Stimulated activated CD8-positive, alpha-beta memory T cell treated with anti-CD3 and anti-CD28 coated beads, Interleukin-15, amount 100 ng/mL, for 4 hours (primary cell): Measurements from ENCODE around the gene ING1.
"Not testable (repeated sequence)": the region's sequence is repeated elsewhere in the genome, so short reads cannot be mapped to it uniquely, and the experiment has no call there.

Source experiments
- DNase-seq, 2 donors: peaks; one replicate each; pipeline ENCODE4 v3.0.0-alpha.2; 2020; ENCODE audit warnings: low read depth in 2 of 2

Gene ING1, protein sequence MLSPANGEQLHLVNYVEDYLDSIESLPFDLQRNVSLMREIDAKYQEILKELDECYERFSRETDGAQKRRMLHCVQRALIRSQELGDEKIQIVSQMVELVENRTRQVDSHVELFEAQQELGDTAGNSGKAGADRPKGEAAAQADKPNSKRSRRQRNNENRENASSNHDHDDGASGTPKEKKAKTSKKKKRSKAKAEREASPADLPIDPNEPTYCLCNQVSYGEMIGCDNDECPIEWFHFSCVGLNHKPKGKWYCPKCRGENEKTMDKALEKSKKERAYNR

DNA sequence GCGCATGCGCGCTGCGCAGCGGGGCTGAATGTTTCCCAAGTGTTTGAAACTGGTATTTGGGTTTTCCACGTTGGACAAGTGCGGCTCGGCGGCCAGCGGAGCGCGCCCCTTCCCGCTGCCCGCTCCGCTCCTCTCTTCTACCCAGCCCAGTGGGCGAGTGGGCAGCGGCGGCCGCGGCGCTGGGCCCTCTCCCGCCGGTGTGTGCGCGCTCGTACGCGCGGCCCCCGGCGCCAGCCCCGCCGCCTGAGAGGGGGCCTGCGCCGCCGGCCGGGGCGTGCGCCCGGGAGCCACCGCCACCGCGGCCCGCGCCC, at the start of gene ING1:
Gene ING1 (plus strand): TSS at position 59 of the 311 bp plus-strand sequence. CDS start 450 bp downstream, outside the sequence.
- DNase-seq = no peak

DNA sequence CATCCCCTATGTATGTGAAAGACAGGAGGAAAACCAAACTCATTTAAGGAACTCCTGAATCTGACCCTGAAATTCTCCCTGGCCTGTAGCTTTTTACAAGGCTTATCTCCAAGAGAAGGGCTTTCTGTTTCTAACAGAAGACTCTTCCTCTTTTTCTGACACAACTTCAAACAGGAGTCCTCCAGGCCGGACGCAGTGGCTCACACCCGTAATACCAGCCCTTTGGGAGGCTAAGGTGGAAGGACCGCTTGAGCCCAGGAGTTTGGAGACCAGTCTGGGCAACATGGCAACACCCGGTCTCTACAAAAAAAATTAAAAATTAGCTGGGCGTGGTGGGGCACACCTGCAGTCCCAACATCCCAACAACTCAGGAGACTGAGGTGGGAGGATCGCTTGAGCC, 49.5 kb upstream of the ING1 start:
- DNase-seq = no peak

DNA sequence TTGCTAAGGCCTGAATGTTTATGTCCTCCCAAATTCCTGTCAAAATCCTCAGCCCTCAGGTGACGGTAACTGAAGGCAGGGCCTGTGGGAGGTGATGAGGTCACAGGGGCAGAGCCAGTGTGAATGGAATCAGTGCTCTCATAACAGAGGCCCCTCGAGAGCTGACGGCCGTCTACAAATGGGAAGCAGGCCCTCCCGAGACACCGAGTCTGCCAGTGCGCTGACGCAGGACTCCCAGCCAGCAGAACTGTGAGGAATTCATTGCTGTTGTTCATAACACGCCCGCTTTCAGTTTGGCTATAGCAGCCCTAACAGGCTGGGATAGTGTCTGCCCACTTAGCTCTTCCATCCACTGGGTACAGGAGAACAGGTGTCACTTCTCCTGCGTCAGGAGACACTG, 48.8 kb upstream of the ING1 start:
- no peak for DNase-seq

DNA sequence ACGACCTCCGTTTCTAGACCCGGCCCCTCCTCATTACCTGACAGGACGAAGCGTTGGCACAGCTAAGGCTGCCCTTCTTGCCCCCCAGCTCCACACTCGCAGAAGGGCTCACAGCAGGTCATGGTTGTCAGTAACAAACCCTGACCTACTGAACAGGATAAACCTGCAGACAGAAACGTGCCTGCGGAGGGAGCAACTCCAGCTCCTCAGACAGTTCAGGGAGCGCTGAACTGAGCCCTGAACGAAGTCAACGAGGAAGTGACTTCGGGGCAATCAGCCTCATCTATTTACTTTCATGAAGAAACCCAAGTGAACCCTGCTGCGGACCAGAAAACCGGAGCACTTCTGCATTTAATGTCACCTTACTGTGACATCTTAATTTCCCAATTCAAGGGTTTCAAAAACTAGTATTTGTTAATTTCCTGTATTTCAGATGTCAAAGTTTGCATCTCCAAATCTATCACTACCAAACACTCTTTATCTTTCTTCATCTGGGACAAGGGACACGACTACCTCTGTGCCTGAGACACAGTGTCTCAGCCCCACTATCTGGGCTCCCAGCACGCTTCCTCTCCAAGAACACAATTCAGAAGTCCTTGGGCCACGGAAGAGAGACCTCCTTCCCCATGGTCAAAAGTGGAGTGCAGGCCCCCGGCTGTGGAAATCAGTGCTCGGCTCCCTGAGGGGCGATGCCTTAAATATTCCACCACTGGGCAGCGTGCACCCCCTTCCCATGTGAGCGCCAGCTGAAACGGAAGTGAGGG, 47.8 kb upstream of the ING1 start:
- DNase-seq = no peak

DNA sequence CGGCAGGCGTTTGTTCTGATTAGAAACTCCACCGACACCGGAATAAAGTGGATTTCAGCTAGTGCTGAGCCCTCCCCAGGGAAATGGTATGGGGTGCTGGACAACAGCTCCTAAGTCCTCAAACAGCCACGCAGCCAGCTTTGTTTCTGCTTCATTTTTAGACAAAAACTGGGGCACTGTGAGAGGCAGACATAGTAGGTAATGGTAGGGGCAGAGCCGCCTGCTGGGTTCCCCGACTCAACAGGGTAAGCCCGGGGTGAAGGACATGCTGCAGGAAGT, 47.3 kb upstream of the ING1 start:
- no peak for DNase-seq

DNA sequence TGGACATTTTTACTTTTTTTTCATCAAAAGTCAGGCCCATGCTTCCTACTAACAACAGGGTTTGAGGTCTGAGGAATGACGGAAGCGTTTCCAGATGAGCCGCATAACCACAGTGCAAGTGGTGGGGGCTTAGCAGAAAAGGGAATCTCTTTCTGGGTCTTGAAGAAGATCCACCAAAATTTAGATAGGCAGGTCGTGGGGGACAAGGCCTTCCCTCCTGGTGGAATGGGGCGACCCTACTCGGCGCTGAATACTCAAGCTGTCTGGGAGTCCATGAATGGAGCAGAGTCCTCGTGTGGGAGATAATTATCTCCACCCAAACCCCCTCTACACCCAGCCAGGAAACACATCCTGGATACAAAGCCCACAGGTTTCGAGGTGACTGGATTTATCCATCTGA, 44.5 kb upstream of the ING1 start:
- DNase-seq = no peak

DNA sequence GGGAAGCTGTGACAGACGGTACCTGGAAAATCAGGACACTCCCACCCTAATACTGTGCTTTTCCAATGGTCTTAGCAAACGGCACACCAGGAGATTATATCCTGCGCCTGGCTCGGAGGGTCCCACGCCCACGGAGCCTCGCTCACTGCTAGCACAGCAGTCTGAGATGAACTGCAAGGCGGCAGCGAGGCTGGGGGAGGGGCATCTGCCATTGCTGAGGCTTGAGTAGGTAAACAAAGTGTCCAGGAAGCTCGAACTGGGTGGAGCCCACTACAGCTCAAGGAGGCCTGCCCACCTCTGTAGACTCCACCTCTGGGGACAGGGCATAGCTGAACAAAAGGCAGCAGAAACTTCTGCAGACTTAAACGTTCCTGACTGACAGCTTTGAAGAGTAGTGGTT, 43.7 kb upstream of the ING1 start:
- DNase-seq = not testable (repeated sequence)

DNA sequence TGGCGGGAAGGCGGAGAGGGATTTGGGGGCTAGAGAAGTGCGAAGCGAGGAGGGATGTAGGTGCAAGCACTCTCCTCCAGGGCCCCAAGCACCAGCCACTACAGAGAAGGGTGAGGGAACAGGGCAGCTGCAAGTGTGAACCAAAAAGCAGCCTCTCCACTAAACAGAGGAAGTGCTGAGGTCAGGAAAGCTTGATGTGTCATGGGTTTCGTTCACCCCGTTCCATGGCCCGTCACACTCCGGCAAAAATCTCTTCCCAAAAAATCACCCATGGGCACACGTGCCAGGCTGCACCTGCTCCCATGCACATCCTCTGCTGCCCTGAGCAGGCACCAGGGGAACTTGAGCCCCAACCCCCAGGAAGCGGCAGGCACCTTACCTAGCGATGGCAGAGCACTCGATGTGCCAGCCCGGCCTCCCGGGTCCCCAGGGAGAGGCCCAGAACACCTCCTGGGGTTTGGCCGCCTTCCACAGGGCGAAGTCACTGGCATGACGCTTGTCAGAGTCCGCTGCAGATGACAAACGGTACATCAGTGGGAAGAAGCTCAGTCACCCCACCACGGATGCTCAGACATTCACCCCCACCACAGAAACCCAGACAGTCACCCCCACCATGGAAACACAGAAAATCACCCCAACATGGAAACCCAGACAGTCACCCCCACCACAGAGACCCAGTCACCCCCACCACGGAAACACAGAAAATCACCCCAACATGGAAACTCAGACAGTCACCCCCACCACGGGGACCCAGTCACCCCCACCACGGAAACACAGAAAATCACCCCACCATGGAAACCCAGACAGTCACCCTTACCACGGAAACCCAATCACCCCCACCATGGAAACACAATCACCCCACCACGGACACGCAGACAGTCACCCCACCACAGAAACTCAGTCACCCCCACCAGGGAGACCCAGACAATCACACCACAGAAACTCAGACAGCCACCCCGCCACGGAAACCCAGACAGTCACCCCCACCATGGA, 36.6 kb upstream of the ING1 start:
- DNase-seq = no peak

DNA sequence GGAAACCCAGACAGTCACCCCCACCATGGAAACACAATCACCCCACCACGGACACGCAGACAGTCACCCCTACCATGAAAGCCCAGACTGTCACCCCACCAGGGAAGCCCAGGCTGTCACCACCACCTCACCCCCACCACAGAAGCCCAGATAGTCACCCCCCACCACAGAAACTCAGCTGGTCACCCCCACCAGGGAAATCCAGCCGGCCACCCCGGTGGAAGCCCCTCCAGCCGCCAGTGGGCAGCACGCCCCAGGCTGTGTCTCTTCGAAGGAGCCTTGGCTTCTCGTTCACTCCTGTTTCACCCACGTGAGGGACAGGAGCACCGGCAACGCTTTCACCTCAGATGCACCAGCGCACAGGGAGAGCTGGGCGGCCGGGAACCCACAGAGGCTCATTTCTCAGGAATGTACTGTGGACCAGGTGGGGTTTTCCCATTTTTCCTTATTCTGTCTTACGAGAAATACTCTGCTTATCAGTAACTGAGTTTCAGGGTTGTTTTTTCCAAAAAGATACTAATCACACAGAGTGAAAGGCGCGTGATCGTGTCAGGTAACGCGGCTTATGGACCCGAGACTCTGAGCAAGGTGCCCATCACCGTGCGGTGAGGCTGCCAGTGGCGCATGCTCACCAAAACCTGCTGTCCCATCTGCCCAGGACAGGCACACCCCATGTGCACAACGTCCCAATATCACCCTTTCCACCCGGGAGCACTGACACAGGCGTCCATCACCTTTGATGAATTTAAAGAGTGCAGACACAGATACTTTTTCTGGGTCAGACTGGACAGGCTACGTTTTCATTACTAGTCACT, 35.6 kb upstream of the ING1 start:
- no peak for DNase-seq

DNA sequence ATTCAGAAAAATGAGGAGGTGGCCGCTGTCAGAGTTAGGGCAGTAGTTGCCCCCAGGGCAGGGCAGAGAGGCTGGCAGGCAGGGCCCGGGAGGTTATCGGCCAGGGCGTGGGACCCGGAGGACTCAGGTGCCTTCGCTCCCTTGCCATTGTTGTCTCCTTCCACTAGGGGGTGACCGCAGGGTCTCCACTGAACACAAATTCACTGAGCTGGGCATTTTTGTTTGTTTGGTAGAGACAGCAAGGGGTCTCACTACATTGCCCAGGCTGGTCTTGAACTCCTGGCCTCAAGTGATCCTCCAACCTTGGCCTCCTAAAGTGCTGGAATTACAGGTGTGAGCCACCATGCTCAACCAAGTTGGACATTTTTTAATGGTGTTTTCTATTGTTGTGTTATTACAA, 32.6 kb upstream of the ING1 start:
- no peak for DNase-seq

DNA sequence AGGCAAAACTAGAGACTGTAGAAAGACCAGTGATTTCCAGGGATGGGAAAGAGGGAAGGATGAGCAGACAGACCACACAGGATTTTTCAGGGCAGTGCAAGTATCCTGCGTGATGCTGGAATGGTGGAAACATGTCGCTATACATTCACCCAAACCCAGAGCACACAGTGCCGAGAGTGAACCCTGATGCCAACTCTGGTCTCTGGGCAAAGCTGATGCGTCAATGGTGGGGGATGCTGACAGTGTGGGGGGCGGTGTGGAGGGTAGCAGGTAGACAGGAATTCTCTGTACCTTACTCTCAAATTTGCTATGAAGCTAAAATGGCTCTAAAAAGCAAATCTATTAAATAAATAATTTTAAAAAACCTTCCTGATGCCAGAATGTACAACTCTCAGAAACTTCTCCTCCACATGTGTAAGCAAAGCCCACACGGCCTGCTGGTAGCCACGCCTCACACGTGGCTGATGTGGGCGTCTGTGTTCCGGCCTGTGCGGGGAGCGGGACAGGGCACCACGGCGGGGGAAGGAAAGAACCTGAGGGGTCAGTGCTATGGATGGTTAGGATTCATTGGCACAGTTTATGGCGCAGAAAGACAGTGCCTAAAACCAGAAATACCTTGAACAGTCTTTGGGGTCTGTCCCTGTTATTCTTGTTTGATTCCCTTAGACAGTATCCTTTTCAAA, 31.5 kb upstream of the ING1 start:
- no peak for DNase-seq

DNA sequence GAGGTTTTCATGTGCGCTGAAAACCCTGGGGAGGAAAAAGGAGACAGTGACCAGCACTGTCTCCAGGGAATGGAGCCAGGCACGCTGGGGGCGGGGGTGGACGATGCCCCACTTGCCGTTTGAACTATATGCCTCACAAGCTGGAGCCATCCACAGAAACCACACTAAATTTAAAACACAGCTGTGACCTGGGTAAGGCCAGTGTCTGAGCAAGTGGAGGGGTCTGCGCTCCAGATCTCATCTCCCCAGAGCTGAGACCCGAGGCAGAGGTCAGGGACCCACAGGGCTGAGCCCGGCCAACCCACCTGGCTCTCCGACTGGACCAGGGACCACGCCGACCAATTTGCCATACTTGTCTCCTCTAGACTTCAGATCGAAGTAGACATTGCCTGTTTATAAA, 30.8 kb upstream of the ING1 start:
- DNase-seq = no peak

DNA sequence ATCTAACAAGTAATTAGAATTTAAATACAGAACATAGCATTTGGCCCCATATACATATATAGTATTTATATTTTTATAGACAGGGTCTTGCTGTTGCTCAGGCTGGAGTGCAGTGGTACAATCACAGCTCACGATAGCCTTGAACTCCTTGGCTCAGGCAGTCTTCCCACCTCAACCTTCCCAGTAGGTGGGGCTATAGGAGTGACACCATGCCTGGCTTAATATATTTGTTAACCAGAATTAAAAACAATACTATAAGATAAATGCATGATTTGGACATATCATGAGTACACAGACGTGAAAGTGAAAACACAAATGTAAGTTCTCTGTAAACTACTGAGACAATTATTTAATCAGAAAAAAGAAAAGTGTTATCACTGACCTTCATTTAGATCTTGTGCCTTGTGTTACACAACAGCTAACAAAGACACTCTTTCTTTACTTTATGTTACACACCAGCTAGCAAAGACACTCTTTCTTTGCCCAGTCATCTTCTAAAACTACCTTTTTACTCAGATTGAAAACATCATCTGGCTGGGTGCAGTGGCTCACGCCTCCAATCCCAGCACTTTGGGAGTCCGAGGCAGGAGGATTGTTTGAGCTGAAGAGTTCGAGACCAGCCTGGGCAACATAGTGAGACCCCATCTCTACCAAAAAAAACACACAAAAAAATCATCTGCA, 30.2 kb upstream of the ING1 start:
- DNase-seq = no peak

DNA sequence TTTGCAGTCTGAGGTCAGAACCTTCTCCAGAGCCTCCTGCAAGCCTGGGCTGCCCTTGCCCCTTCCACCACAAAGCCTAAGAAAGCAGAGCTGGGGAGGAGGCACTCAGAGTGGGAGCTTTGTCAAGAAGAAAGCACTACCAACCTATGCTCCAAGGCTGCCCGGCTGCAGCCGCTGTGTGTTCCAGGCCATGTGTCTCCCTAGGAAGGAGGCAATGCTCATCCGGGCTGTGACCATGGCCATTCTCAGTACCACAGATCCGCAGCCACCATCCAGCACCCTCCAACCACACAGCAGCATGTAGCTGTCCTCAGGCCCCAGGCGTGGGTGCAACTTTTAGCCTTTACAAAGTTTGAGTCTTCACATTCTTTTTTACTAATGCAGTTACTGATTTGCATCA, 29.6 kb upstream of the ING1 start:
- DNase-seq = no peak

DNA sequence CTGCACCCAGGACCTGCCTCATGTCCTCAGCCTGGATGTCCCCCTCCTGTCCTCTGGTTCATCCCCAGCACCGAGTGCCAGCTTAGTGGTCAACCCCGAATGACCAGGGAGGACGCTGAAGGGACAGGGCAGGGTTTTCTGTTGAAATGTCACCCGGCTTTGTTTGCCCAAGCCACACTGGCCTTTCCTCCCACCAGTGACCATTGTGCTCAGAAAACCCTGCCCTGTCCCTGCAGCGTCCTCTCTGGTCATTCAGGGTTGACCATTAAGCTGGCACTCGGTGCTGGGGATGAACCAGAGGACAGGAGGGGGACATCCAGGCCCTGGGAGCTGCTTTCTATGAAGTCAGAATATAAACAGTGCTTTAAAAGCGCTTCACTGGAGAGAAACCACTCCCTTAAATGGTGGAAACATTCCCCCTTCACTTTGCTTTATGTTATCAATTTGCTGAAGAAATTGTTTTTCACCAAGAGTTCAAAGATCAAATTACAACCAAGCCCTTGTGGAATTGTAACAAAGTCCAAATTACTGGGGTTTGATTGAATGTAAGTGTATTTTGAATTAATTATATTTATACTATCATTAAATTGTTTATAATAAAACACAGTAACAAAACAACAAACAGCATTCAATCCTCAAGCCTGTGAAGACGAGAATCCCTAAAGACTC, 29.0 kb upstream of the ING1 start:
- no peak for DNase-seq

DNA sequence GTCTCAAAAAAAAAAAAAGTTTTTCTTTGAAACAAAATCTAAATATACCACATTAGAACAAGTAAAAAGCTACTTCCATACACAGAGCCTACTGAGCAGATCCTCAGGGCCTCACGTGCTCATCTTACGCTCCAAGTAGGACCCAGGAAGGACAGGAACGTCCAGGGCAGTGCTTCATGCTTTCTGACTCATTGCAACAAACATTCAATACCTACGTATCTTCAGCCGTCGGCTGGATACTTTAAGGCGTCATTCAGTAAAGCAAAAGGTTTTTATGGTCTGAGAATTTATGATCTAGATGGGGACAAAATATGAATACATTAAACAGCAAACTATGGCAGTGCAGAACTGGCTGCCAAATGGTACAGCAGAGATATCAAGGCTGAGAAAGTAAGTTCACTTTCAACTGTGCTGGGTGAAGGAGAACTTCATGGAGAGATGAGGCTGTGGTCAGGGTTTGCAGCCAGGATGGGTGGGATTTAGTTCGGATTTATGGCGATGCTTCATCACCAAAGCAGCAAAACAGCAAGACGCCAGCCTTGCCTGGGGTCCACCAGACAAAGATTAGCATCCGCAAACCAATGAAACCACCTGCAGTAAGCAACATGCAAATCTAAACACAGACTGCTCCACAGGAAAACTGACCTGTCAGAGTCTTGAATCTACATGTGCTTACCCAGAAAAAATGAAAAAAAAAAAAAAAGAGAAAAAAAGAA, 28.0 kb upstream of the ING1 start:
- no peak for DNase-seq

DNA sequence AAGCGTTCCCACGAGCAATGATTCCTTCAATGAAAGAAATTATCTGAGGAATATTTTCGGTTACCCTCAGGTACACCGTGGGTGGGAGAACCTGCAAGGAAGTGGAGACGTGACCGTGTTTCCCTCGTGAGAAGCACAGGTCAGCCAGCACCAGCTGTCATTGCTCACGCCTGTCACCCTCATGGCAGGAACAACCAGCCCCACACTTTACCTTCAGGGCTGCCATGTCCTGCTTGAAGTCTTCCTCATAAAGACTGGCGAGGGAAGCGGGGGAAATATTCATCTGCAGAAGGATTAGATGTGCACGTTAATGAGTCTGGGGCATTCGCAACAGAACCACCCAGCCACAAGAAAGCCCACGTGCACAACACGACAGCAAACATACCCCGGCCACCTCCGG, 25.8 kb upstream of the ING1 start:
- DNase-seq = no peak

DNA sequence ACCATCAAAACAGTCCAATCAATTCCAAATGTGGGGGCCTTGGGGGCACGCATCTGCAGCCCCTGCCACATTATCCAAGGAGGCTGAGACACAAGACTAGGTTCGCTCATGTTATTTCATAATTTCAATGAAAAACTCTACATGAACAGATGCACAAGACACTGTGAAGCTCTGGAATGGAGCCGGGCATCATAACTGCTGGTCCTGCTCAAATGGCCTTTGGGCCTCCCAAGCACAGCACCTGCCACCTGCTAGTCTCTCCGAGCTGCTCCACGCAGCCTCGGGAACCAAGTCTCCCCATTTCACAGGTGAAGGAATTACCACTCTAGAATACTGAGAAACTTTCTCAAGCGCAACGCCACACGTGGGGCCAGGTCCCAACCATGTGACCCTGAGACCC, 24.5 kb upstream of the ING1 start:
- DNase-seq = no peak

DNA sequence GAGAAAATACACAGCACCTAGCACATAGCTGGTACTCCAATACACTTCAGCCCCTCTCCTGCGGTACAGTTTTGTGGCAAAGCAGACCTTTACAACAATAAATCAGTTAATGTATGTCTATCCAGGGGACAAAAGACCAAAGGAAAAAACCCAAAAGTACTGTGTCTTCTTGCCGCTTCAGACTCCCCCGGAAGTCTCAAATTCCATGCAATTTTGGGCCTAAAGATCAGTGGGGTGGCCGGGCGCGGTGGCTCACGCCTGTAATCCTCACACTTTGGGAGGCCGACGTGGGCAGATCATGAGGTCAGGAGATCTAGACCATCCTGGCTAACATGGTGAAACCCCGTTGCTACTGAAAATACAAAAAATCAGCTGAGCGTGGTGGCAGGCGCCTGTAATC, 23.8 kb upstream of the ING1 start:
- DNase-seq = no peak

DNA sequence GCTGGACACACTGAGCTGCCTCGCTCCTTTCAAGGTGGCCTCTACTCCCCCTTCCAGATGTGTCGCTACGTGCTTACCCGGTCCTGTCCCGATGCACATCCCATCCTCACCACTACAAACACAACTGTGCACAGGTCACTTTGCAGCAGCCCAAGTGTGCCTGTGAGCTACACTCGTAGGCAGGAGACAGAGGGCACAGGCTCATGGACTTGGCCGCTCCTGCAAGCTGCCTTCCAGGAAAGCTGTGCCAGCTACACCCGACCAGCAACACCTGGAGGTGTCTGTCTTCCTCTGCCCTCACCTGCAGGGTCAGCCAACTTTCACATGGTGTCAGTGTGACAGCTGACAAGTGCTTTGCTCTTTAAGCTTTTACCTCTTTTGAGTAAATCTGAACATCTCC, 23.0 kb upstream of the ING1 start:
- DNase-seq = no peak
